ENCODE results near the gene NFYC. TPM values are rescaled to one million over a fixed set of nuclear protein-coding genes. Genes with fewer than 3 reads are reported as not detected.

The NFYC gene
- total RNA-seq, 1 donor from 2014 or later = 38.0 TPM

DNA sequence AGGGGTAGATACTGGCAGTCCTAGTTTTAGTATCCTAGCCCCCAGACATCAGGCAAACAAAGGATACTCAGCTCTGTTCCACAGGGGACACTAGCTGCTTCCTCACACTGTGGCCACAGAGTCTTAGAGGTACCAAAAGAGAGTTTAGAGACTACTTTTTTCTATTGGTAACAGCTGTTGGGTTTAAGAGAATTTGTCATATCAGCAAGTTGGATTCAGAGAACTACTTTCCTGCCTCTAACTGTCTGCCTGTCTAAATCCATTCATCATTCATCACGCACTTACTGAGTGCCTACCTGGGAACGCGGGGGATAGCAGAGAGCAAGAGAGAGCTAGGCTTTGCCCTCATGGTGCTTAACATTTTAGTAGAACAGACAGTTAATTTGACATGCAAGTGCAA lies 65.0 kb downstream of the NFYC start:
- Histone ChIP-seq H3K9me3 (ENCODE audit: low read depth) (no peaks in the 10 kb centered on the region), H3K4me3 (no peak overlapping the region), H3K9ac (no peak overlapping the region), H3K4me1 (no peaks in the 10 kb centered on the region), H3F3A (ENCODE audit: low read depth) (no peaks in the 10 kb centered on the region), H3K36me3 (no peaks in the 10 kb centered on the region), H3K27ac (no peak overlapping the region), H3K4me2 (no peak overlapping the region), H4K20me1 (ENCODE audit: low read depth) (peaks cover 16% of the 10 kb centered on the region), H3K27me3 (no peaks in the 10 kb centered on the region), H2AFZ (replicated peaks) (no peak overlapping the region), H3K79me2 (ENCODE audit: low read depth) (no peaks in the 10 kb centered on the region)
- no peaks in the 10 kb centered on the region for H3K27me3 Mint-ChIP-seq (ENCODE audit: insufficient read depth, low read depth)
- no peaks in the 10 kb centered on the region for H3K4me1 Mint-ChIP-seq
- no peak for TF ChIP-seq EZH2 (IDR thresholded peaks at IDR 0.05)
- DNase-seq (ENCODE audit: low spot score) = no peak
- no peaks in the 10 kb centered on the region for H3K9me3 Mint-ChIP-seq
- no peak overlapping the region for H3K27ac Mint-ChIP-seq
- peaks cover 35% of the 10 kb centered on the region for H3K36me3 Mint-ChIP-seq
- no peak overlapping the region for H3K4me3 Mint-ChIP-seq

DNA sequence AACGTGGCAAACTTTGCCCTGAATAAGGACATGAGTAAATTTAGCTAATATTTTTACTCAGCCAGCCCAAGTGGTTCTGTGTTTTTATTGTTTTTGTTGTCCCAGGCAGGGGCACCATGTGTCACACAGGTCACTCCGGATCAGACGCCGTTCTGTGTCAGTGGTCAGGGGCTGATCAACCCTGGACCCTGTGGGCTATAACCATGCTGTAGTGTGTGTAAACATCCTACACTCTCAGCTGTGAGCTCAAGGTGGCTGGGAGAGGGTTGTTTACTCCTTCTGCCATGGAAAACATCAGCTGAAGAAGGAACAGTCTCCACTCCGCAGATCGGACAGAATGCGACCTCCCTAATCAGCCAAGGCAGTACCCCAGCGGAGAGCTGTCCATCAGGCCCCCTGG lies 65.6 kb downstream of the NFYC start:
- Histone ChIP-seq H3K4me3 (no peak overlapping the region), H3K4me1 (no peaks in the 10 kb centered on the region), H3K4me2 (no peak overlapping the region), H3K36me3 (no peaks in the 10 kb centered on the region), H3K79me2 (ENCODE audit: low read depth) (no peaks in the 10 kb centered on the region), H3K27ac (no peak overlapping the region), H3K9me3 (ENCODE audit: low read depth) (no peaks in the 10 kb centered on the region), H2AFZ (replicated peaks) (no peak overlapping the region), H4K20me1 (ENCODE audit: low read depth) (peaks cover 16% of the 10 kb centered on the region), H3K27me3 (no peaks in the 10 kb centered on the region), H3K9ac (no peak overlapping the region), H3F3A (ENCODE audit: low read depth) (no peaks in the 10 kb centered on the region)
- TF ChIP-seq EZH2phosphoT487 (IDR thresholded peaks at IDR 0.05) (no peak), EZH2 (IDR thresholded peaks at IDR 0.05) (no peak)
- TF ChIP-seq, protein P1, sequence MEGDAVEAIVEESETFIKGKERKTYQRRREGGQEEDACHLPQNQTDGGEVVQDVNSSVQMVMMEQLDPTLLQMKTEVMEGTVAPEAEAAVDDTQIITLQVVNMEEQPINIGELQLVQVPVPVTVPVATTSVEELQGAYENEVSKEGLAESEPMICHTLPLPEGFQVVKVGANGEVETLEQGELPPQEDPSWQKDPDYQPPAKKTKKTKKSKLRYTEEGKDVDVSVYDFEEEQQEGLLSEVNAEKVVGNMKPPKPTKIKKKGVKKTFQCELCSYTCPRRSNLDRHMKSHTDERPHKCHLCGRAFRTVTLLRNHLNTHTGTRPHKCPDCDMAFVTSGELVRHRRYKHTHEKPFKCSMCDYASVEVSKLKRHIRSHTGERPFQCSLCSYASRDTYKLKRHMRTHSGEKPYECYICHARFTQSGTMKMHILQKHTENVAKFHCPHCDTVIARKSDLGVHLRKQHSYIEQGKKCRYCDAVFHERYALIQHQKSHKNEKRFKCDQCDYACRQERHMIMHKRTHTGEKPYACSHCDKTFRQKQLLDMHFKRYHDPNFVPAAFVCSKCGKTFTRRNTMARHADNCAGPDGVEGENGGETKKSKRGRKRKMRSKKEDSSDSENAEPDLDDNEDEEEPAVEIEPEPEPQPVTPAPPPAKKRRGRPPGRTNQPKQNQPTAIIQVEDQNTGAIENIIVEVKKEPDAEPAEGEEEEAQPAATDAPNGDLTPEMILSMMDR (IDR thresholded peaks at IDR 0.05) = no peak
- Mint-ChIP-seq H3K4me3 (no peak overlapping the region), H3K27ac (no peak overlapping the region), H3K27me3 (ENCODE audit: insufficient read depth, low read depth) (no peaks in the 10 kb centered on the region), H3K9me3 (no peaks in the 10 kb centered on the region), H3K4me1 (no peaks in the 10 kb centered on the region), H3K36me3 (peaks cover 34% of the 10 kb centered on the region)
- no peak for DNase-seq (ENCODE audit: low spot score)

DNA sequence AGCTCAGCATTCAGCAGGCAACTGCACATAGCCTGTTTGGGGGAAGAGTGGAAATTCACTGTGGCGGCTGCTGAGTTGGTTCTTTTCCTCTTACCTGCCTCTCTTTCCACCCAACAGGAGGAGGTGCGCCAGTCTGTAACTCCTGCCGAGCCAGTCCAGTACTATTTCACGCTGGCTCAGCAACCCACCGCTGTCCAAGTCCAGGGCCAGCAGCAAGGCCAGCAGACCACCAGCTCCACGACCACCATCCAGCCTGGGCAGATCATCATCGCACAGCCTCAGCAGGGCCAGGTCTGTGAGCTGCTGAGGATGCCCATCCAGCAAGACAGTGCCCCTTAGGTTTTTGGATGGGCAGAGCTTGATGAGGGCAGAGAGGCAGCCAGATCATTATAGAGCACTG lies 66.5 kb downstream of the NFYC start:
- Histone ChIP-seq H3K36me3 (no peaks in the 10 kb centered on the region), H3K9ac (no peak overlapping the region), H4K20me1 (ENCODE audit: low read depth) (peaks cover 16% of the 10 kb centered on the region), H3K4me3 (no peak overlapping the region), H3K4me2 (no peak overlapping the region), H3K27me3 (no peaks in the 10 kb centered on the region), H3K27ac (no peak overlapping the region), H3K79me2 (ENCODE audit: low read depth) (no peaks in the 10 kb centered on the region), H3K4me1 (no peaks in the 10 kb centered on the region), H3K9me3 (ENCODE audit: low read depth) (no peaks in the 10 kb centered on the region), H3F3A (ENCODE audit: low read depth) (no peaks in the 10 kb centered on the region), H2AFZ (replicated peaks) (no peak overlapping the region)
- no peak overlapping the region for H3K4me3 Mint-ChIP-seq
- no peak overlapping the region for H3K27ac Mint-ChIP-seq
- H3K4me1 Mint-ChIP-seq = no peaks in the 10 kb centered on the region
- H3K9me3 Mint-ChIP-seq = no peaks in the 10 kb centered on the region
- peaks cover 33% of the 10 kb centered on the region for H3K36me3 Mint-ChIP-seq
- no peak for DNase-seq (ENCODE audit: low spot score)
- no peaks in the 10 kb centered on the region for H3K27me3 Mint-ChIP-seq (ENCODE audit: insufficient read depth, low read depth)
- TF ChIP-seq EZH2phosphoT487 (IDR thresholded peaks at IDR 0.05) = no peak

DNA sequence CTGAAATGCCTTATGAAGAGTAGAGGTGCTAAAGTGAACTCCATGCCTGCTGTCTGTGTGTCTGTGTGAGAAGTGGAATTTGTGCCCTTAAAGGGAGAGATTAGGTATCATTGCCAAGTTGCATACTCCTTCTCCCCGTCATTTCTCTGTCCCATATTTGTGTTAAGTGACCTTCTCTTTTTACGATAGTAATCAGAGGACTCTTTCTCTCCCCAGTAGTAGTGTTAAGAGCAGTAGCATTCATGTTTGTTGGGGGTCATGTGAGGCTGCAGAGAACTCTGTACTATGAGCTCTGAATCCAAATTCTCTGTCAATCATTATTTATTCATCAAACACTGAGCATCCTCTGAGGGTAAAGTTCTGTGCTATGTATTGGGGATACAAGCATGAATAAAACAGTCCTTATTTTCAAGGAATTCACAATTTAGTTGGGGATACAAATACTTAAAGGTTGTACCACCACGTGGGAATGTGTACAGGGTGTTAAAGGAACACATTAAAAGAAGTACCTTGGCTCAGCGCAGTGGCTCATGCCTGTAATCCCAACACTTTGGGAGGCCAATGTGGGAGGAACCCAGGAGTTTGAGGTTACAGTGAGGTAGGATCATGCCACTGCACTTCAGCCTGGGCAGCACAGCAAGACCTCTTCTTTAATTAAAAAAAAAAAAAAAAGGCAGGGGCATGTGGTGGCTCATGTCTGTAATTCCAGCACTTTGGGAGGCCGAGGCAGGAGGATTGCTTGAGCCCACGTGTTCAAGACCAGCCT lies 67.3 kb downstream of the NFYC start:
- Mint-ChIP-seq H3K27me3 (ENCODE audit: insufficient read depth, low read depth) (no peaks in the 10 kb centered on the region), H3K4me1 (no peaks in the 10 kb centered on the region), H3K27ac (no peak overlapping the region), H3K4me3 (no peak overlapping the region), H3K9me3 (no peaks in the 10 kb centered on the region), H3K36me3 (peaks cover 29% of the 10 kb centered on the region)
- Histone ChIP-seq H3K27me3 (no peaks in the 10 kb centered on the region), H3K4me3 (no peak overlapping the region), H3K9ac (no peak overlapping the region), H2AFZ (replicated peaks) (no peak overlapping the region), H3F3A (ENCODE audit: low read depth) (no peaks in the 10 kb centered on the region), H3K36me3 (no peaks in the 10 kb centered on the region), H3K79me2 (ENCODE audit: low read depth) (no peaks in the 10 kb centered on the region), H3K4me1 (no peaks in the 10 kb centered on the region), H3K9me3 (ENCODE audit: low read depth) (no peaks in the 10 kb centered on the region), H3K4me2 (no peak overlapping the region), H4K20me1 (ENCODE audit: low read depth) (peaks cover 16% of the 10 kb centered on the region), H3K27ac (no peak overlapping the region)
- no peak for DNase-seq (ENCODE audit: low spot score)
- TF ChIP-seq EZH2phosphoT487 (IDR thresholded peaks at IDR 0.05) = no peak
- TF ChIP-seq, protein P1 (IDR thresholded peaks at IDR 0.05) = no peak
- no peak for TF ChIP-seq EZH2 (IDR thresholded peaks at IDR 0.05)
